Measurements from ENCODE around the gene SPEM2.

SPEM2 gene

DNA sequence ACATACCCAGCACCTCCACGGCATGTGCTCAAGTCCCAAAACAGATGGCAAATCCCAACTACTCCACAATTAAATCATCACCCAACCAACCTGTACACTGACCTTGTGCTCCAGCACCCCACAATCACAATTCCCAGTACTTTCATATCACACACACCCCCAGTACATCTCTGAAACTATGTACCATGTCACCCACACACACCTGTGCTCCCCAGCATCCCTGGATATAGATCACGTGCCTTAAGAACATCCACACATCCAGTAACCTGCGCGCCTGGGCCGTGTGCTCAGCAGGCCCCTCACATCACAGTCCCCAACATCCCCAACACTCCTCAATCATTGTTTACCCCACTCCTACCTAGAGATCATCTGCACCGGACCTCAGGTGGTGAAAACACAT, 15.7 kb upstream of the SPEM2 start:
- Mint-ChIP-seq H3K4me3 (no peak overlapping the region), H3K9me3 (ENCODE audit: low read depth) (no peaks in the 10 kb centered on the region), H3K4me1 (ENCODE audit: low read depth) (peaks cover 8% of the 10 kb centered on the region), H3K27me3 (no peaks in the 10 kb centered on the region), H3K27ac (no peak overlapping the region), H3K36me3 (no peaks in the 10 kb centered on the region)

DNA sequence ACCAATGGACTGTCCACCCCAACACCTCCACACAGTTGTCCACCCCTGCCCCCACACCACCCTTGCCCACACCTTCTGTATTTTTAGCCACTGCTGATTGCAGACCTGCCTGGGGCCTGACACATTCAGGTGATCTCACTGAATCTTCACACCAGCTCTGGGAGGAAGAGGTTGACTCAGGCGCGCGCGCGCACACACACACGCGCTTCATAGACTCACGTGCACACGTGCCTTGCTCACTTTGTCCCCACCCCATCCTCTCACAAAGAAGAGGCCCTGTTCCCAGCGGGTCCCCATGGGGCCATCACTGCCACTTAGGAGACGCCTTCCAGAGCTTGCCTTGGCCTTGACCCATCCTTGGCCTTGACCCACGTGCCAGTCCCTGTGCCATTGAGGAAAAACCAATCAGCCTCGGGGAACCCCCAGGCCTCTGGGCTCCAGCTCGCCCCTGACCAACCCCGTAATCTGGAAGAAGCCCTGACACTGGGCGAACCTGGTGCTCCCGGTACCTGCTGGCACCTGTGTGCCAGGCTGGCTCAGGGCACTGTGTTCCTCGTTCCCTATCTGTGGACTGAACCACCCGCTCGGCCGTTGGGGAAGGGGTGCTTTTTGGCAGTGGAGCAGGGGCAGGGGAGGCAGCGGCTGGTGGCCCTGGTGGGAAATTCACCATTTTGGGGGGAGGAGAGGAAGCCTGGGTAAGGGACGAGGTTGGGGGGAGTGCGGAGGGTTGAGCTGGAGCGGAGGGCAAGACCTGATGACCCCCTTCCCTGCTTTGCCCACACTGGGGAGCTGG, 14.6 kb upstream of the SPEM2 start:
- Mint-ChIP-seq H3K36me3 (no peaks in the 10 kb centered on the region), H3K27ac (no peak overlapping the region), H3K4me1 (ENCODE audit: low read depth) (peaks cover 6% of the 10 kb centered on the region), H3K9me3 (ENCODE audit: low read depth) (no peaks in the 10 kb centered on the region), H3K4me3 (no peak overlapping the region), H3K27me3 (no peaks in the 10 kb centered on the region)

DNA sequence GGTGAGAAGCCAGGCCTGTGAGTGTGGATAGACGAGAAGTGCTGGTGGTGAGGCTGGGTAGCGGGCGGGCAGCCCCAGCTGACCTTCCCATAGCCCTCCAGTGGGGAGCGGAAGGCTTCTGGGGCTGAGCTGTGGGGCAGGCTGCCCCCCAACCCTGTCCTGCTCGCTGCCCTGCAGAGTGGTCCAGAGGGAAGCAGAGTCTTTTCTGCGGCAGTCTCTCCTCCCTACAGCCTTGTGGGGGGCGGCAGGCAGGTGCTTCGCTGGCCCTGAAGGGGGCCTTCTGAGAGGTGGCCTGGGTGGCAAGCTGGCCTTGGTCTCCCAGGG, 14.0 kb upstream of the SPEM2 start:
- H3K27ac Mint-ChIP-seq: no peak overlapping the region
- no peaks in the 10 kb centered on the region for H3K9me3 Mint-ChIP-seq (ENCODE audit: low read depth)
- no peaks in the 10 kb centered on the region for H3K36me3 Mint-ChIP-seq
- H3K4me1 Mint-ChIP-seq (ENCODE audit: low read depth): peaks cover 4% of the 10 kb centered on the region
- no peaks in the 10 kb centered on the region for H3K27me3 Mint-ChIP-seq
- no peak overlapping the region for H3K4me3 Mint-ChIP-seq

DNA sequence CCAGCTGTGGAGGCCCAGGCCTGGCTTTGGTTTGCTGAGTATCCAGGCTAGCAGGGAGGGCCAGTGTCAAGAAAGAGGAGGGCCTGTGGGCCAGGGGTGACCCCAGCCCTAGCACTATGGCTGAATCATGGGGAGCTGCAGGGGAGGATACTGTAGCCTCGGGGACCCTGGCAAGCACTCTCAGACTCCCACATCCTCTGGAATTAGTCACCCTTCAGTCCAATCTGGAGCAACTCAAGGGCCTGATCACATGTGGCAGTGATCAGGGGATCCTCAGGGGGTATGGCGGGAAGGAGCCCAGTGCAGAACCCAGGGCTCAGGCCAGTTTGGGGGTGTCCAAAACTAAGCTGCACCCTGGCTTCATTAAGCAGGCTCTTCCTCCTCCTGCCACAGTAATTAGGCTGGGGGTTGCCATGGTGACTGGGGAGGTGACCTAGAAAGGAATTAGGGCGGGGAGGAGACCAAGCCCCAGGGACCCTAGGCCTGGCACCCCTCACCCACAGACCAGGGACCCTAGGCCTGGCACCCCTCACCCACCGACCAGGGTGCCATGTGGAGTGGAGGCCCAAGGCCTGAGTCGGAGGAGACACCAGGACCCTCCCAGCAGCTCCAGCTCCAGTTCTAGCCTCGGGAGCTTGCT, 11.9 kb upstream of the SPEM2 start:
- Mint-ChIP-seq H3K27ac (no peak overlapping the region), H3K4me1 (ENCODE audit: low read depth) (peaks cover 4% of the 10 kb centered on the region), H3K36me3 (peaks cover 2% of the 10 kb centered on the region), H3K4me3 (no peak overlapping the region), H3K27me3 (no peaks in the 10 kb centered on the region), H3K9me3 (ENCODE audit: low read depth) (no peaks in the 10 kb centered on the region)

DNA sequence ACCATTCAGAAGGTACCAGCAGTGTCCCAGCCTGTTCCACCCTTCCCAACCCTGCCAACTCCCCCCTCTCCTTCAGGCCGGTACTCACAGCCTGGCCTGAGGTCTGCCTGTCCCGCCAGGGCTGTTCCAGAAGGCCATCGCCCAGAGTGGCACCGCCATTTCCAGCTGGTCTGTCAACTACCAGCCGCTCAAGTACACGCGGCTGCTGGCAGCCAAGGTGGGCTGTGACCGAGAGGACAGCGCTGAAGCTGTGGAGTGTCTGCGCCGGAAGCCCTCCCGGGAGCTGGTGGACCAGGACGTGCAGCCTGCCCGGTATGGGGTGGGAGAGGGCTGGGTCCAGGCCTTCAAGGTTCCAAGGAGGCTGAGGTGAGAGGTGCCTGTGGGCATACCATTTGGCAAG, 10.6 kb upstream of the SPEM2 start:
- Mint-ChIP-seq H3K27me3 (no peaks in the 10 kb centered on the region), H3K4me1 (ENCODE audit: low read depth) (peaks cover 2% of the 10 kb centered on the region), H3K27ac (no peak overlapping the region), H3K9me3 (ENCODE audit: low read depth) (no peaks in the 10 kb centered on the region), H3K36me3 (peaks cover 2% of the 10 kb centered on the region), H3K4me3 (no peak overlapping the region)

DNA sequence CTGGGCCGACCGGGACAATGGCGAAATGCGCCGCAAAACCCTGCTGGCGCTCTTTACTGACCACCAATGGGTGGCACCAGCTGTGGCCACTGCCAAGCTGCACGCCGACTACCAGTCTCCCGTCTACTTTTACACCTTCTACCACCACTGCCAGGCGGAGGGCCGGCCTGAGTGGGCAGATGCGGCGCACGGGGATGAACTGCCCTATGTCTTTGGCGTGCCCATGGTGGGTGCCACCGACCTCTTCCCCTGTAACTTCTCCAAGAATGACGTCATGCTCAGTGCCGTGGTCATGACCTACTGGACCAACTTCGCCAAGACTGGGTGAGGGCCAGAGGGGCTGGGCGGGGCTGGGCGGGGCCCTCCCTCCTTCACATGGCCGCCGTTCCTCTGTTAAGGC, 9.6 kb upstream of the SPEM2 start:
- peaks cover 2% of the 10 kb centered on the region for H3K4me1 Mint-ChIP-seq (ENCODE audit: low read depth)
- no peaks in the 10 kb centered on the region for H3K9me3 Mint-ChIP-seq (ENCODE audit: low read depth)
- H3K36me3 Mint-ChIP-seq: peaks cover 2% of the 10 kb centered on the region
- no peaks in the 10 kb centered on the region for H3K27me3 Mint-ChIP-seq
- H3K4me3 Mint-ChIP-seq: no peak overlapping the region
- H3K27ac Mint-ChIP-seq: no peak overlapping the region

DNA sequence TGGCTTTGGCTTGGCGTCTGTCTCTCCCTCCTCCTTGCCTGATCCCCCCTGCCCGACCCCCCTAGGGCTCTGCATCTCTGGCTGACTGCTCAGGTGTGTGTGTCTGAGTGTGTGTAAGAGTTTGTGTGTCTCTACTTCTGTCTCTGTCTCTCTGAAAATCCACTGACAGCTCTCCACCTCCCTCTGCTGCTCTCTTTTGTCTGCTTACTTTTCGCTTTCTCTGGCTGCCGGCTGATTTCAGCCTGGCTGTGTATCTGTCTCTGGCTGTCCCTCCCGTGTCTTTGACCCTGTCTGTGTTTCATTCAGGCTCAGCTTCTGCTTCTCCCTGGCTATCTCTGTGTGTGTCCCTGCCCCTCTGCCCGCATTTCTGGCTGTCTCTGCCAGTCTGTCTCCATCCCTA, 9.1 kb upstream of the SPEM2 start:
- no peak overlapping the region for H3K4me3 Mint-ChIP-seq
- peaks cover 2% of the 10 kb centered on the region for H3K36me3 Mint-ChIP-seq
- no peaks in the 10 kb centered on the region for H3K9me3 Mint-ChIP-seq (ENCODE audit: low read depth)
- H3K27ac Mint-ChIP-seq: no peak overlapping the region
- no peaks in the 10 kb centered on the region for H3K27me3 Mint-ChIP-seq
- peaks cover 2% of the 10 kb centered on the region for H3K4me1 Mint-ChIP-seq (ENCODE audit: low read depth)

DNA sequence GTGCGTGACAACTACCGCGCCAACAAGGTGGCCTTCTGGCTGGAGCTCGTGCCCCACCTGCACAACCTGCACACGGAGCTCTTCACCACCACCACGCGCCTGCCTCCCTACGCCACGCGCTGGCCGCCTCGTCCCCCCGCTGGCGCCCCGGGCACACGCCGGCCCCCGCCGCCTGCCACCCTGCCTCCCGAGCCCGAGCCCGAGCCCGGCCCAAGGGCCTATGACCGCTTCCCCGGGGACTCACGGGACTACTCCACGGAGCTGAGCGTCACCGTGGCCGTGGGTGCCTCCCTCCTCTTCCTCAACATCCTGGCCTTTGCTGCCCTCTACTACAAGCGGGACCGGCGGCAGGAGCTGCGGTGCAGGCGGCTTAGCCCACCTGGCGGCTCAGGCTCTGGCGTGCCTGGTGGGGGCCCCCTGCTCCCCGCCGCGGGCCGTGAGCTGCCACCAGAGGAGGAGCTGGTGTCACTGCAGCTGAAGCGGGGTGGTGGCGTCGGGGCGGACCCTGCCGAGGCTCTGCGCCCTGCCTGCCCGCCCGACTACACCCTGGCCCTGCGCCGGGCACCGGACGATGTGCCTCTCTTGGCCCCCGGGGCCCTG, 8.3 kb upstream of the SPEM2 start:
- no peaks in the 10 kb centered on the region for H3K9me3 Mint-ChIP-seq (ENCODE audit: low read depth)
- H3K27ac Mint-ChIP-seq: no peak overlapping the region
- no peak overlapping the region for H3K4me3 Mint-ChIP-seq
- peaks cover 2% of the 10 kb centered on the region for H3K36me3 Mint-ChIP-seq
- peaks cover 2% of the 10 kb centered on the region for H3K4me1 Mint-ChIP-seq (ENCODE audit: low read depth)
- no peaks in the 10 kb centered on the region for H3K27me3 Mint-ChIP-seq

DNA sequence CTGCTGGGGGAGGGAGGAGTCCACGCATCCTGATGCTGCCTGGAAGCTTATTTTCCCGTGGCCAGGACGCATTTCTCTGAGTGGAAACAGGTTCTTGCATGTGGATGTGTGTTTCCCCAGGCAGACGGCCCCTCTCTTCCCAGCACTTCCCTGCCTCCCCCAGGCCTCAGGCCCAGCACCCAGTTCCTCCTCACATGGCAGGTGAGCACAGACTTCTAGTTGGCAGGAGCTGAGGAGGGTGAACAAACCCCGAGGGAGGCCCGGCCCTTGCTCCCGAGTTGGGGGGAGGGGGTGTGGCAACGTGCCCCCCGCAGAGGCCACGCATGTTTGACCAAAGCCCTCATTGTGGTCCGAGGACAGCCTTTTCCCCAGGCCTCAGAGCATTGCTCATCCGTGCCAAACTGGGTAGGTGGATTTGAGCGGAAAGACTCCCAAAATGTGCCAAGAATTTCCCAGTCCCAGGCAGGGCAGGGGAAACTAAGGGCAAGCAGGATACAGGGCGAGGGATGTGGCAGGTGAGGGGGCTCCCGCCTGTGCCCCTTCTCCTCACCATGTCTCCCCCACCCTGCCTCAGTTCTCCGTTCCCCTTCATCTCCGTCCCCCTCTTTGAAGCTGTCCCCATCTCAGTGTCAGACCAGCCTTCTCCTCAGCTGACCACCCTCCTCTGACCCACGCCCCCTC, 6.8 kb upstream of the SPEM2 start:
- Mint-ChIP-seq H3K27ac (no peak overlapping the region), H3K36me3 (peaks cover 2% of the 10 kb centered on the region), H3K9me3 (ENCODE audit: low read depth) (no peaks in the 10 kb centered on the region), H3K4me1 (ENCODE audit: low read depth) (peaks cover 2% of the 10 kb centered on the region), H3K4me3 (no peak overlapping the region), H3K27me3 (no peaks in the 10 kb centered on the region)

DNA sequence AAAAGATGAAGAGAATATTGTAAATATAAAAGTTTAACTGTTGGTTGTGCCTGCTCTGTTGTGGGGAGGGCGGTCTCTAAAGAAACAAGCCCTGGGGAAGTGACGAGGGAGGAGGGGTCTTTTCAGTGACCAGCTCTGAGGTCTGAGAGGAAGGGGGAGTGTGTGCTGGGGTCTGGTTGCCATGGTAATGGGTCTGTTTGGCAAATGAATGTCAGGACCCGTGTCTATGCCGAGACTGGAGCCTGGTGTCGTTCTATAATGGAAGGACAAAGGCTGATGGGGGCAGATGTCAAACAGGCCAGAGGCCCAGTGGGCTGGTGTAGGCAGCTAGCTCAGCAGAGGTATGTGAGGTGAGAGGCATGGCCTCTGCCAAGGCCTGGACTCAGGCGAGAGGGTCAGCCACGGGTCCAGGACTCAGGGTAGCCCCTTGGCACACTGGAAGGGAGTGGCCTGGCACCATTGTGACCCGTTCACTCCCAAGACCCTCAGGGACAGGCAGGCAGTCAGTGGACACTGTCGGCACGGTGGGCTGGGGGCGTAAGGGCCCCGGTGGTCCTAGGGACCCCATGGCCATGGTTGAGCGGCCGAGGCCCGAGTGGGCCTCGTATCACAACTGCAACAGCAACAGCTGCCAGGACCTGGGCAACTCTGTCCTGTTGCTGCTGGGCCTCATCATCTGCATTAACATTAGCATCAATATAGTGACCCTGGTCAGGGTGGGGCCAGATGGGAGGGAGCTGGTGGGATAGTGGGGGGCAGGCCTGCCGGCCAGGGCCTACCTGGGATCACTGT, 5.4 kb upstream of the SPEM2 start, which contains the start of gene SPEM1:
TSS of gene SPEM1 (plus strand) at position 506 of the 792 bp plus-strand sequence. CDS start at position 567, 61 bp downstream.
- Mint-ChIP-seq H3K36me3 (peaks cover 2% of the 10 kb centered on the region), H3K4me1 (ENCODE audit: low read depth) (peaks cover 2% of the 10 kb centered on the region), H3K27ac (no peak within 1 kb of the TSS), H3K4me3 (no peak within 1 kb of the TSS), H3K27me3 (no peaks in the 10 kb centered on the region), H3K9me3 (ENCODE audit: low read depth) (no peaks in the 10 kb centered on the region)

DNA sequence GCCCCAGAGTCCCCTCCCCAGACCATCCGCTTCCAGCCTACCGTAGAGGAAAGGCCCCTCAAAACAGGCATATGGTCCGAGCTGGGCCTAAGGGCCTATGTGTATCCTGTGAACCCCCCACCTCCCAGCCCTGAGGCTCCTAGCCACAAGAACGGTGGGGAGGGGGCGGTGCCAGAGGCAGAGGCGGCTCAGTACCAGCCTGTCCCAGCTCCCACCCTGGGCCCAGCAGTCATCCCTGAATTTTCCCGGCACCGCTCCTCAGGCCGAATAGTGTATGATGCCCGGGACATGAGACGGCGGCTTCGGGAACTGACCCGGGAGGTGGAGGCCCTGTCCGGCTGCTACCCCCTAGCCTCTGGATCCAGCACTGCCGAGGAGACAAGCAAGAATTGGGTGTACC, 4.2 kb upstream of the SPEM2 start:
- Mint-ChIP-seq H3K27ac (no peak overlapping the region), H3K4me3 (no peak overlapping the region), H3K9me3 (ENCODE audit: low read depth) (no peaks in the 10 kb centered on the region), H3K4me1 (ENCODE audit: low read depth) (peaks cover 2% of the 10 kb centered on the region), H3K27me3 (no peaks in the 10 kb centered on the region), H3K36me3 (peaks cover 2% of the 10 kb centered on the region)

DNA sequence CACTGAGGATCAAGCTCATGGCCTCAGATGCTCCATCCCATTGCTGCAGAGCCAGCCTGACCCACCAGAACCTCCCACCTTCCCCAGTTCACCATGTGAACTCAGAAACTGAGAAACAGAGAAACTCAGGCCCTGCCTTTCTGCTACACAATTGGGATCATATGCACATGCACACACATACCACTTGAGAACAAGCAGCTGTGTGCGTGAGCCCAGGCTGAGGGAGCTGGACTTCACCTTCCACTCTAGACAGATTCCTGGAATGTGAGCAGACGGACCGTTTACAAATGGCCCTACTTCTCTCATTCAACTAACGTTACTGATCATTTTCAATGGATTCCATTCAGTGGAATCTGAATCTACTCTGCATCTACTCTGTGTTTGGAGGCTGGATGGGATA, 1.7 kb upstream of the SPEM2 start:
- no peaks in the 10 kb centered on the region for H3K9me3 Mint-ChIP-seq (ENCODE audit: low read depth)

DNA sequence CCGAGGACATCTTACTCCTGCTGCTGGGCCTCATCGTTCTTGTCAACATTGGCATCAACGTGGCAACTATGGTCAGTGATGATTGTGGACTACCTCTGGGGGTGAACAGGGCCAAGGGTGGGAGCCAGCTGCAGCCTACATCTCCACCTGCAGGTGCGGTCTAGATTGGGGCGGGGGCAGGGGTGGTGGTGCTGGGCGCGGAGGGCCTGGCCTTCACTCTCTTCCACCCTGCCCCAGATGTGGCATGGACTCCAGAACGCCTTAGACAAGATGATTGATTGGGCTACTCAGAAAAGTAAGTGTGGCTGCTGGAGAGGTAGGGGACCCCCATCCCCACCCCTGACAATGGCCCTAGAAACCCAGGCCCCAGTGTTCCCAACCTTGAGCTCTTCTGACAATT, 340 bp downstream of the SPEM2 start:
- no peaks in the 10 kb centered on the region for H3K36me3 Mint-ChIP-seq
- no peaks in the 10 kb centered on the region for H3K4me1 Mint-ChIP-seq (ENCODE audit: low read depth)
- no peaks in the 10 kb centered on the region for H3K27me3 Mint-ChIP-seq
- no peaks in the 10 kb centered on the region for H3K9me3 Mint-ChIP-seq (ENCODE audit: low read depth)
- no peak overlapping the region for H3K4me3 Mint-ChIP-seq
- no peak overlapping the region for H3K27ac Mint-ChIP-seq

More for the DNA sequence above, 1.7 kb upstream of the SPEM2 start:
- Mint-ChIP-seq H3K4me3 (no peak overlapping the region), H3K4me1 (ENCODE audit: low read depth) (no peaks in the 10 kb centered on the region), H3K27me3 (no peaks in the 10 kb centered on the region), H3K36me3 (no peaks in the 10 kb centered on the region), H3K27ac (no peak overlapping the region)

DNA sequence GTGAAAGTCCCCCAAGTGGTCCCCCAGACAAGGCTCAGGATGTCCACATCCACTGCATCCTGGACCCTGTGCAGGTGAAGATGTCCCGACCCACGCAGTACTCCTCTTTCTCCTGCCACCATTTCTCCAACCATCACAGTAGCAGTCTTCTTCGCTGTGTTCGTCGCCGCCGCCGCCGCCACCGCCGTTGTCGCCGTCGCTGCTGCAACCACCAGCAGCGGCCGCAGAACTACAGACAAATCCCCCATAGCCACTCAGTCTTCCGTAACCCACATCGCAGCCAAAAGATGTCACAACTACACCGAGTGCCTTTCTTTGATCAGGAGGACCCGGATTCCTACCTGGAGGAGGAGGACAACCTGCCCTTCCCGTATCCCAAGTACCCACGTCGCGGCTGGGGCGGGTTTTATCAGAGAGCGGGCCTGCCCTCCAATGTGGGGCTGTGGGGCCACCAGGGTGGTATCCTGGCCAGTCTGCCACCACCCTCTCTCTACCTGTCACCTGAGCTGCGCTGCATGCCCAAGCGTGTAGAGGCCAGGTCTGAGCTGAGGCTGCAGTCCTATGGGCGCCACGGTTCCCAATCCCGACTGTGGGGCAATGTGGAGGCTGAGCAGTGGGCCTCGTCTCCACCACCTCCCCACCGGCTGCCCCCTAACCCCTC, 917 bp downstream of the SPEM2 start:
- H3K9me3 Mint-ChIP-seq (ENCODE audit: low read depth): no peaks in the 10 kb centered on the region
- no peak overlapping the region for H3K27ac Mint-ChIP-seq
- H3K36me3 Mint-ChIP-seq: no peaks in the 10 kb centered on the region
- no peaks in the 10 kb centered on the region for H3K27me3 Mint-ChIP-seq
- no peaks in the 10 kb centered on the region for H3K4me1 Mint-ChIP-seq (ENCODE audit: low read depth)
- no peak overlapping the region for H3K4me3 Mint-ChIP-seq

Data from activated naive CD8-positive, alpha-beta T cell (primary cell).